Pancreas (tissue), 10 donors: Measurements from ENCODE around the gene MEP1B. TPM values are rescaled to one million over a fixed set of nuclear protein-coding genes. Genes with fewer than 3 reads are reported as not detected.
"Not testable (repeated sequence)": the region's sequence is repeated elsewhere in the genome, so short reads cannot be mapped to it uniquely, and the experiment has no call there.

ENCODE experiments used
- ATAC-seq, 4 donors: fragments of 200-7000 bp; cut with Tn5 transposase; one replicate each; pipeline versions ENCODE4 v1.8.0 to v1.9.1; 2020; ENCODE audit warnings: mild to moderate bottlenecking in 4 of 4, moderate library complexity in 4 of 4
- DNase-seq, 6 donors: peaks; one replicate each; pipeline ENCODE4 v3.0.0-alpha.2; 2020
- FAIRE-seq: peaks from 2 replicates; lab custom pipeline; 2012; peaks lifted over from hg19 to GRCh38; lab: Jason Lieb, UNC
- H3K27ac ChIP-seq, 4 donors: fragments of 200-600 bp; sonication (generic); 1 replicate in 3 of 4; 2 replicates in 1 of 4; pipeline versions ENCODE4 v1.5.0 to v1.8.0; 2020
- H3K27me3 ChIP-seq, 4 donors: fragments of 200-600 bp; one replicate each; pipeline ENCODE4 v1.8.0; 2021
- H3K36me3 ChIP-seq, 3 donors: fragments of 200-600 bp; sonication (generic) in 1 of 3; one replicate each; pipeline versions ENCODE4 v1.5.0 to v1.8.0; 2020 to 2021
- H3K4me1 ChIP-seq, 3 donors: fragments of 200-600 bp; one replicate each; pipeline ENCODE4 v1.8.0; 2021
- H3K4me3 ChIP-seq, 4 donors: fragments of 200-600 bp; sonication (generic) in 2 of 4; one replicate each; pipeline versions ENCODE4 v1.5.0 to v1.8.0; 2020 to 2021
- H3K9me3 ChIP-seq, 4 donors: fragments of 200-600 bp; one replicate each; pipeline ENCODE4 v1.8.0; 2021
- WGBS, 2 donors: extraction: QIAGEN DNeasy Blood & Tissue Kit; methylation state at CpG; one replicate each; pipeline ENCODE4 v1.1.7; 2013; 5-methylcytosine and 5-hydroxymethylcytosine counted together
- intact Hi-C, 3 donors: fragments of 100-400 bp; cut with DNase I; formaldehyde crosslinking; loops; one replicate each; pipeline versions ENCODE4 v1.11.1 to v1.14.2; 2022
- polyA plus RNA-seq, 2 donors: library from polyadenylated mRNA; stranded (reverse); fragments of 200-250 nt; gene quantifications; one replicate each; pipeline ENCODE4 v1.2.3, GENCODE V29; 2013
- total RNA-seq, 6 donors: library from RNA; stranded (reverse); fragmentation: NEBNext Ultra II Directional in 4 of 6; extraction: Animal tissue kit (Norgen Biotek cat#: 25700) in 4 of 6; gene quantifications; one replicate each; pipeline versions ENCODE4 v1.2.1 to v1.2.4, GENCODE V29; 2021 to 2023
- TF ChIP-seq, protein P1 (sequence below), 4 donors: fragments of 200-600 bp; sonication (generic) in 3 of 4; IDR thresholded peaks; one replicate each; pipeline versions ENCODE4 v1.5.0 to v1.8.0; 2021; ENCODE audit warnings: antibody characterized with exemption in 4 of 4
- donor health status: healthy with polysubstance abuse.
- donor health status: DM: no; HTN: no; CAD: no; lungs with moderate emphysema.
- donor health status: DM: no; HTN: no; CAD: no.
- donor health status: control.
- donor health status: control.
- donor health status: Bipolar disorder and iron deficiency.
- donor health status: DM: yes; HTN: yes; CAD: no.
- donor health status: DM: no; HTN: no; CAD: no.
- donor health status: DM: no; HTN: no; CAD: no.
- donor health status: DM: yes; HTN: yes; CAD: no.

The MEP1B gene
- total and polyA plus RNA-seq, 8 donors = 0.18 TPM; not detected in 7

DNA sequence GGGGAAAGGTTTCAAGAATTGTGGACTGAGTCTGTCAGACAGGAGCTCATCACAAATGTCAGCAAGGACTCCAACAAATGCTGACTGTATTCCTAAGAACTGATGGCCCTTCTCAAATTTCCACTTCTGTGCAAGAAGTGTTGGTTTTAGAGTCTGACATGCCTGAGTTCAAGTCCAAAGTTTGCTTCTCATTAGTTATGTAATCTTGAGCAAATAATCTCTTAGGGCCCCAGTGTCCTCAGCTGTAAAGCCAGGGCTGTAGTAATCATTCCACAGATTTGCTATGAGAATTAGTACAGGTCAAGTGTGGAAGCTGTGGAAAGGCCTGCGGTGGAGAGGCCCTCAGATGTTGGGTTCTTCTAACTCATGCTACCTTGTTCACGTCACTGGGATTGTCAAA is 23.9 kb downstream of the MEP1B start:
- H3K9me3 ChIP-seq = no peaks in the 10 kb centered on the region
- ATAC-seq (peak; percentile 50 to 78 (median 74)), DNase-seq (no peak), FAIRE-seq (no peak)
- H3K4me1 ChIP-seq = peaks cover 0 to under 1% (median 0%) of the 10 kb centered on the region in 3 donors
- H3K27me3 ChIP-seq = no peaks in the 10 kb centered on the region
- no peak overlapping the region for H3K4me3 ChIP-seq
- 45 to 54% methylated on average over 2 of the region's 2 CpGs for whole genome bisulfite sequencing, 2 donors
- intact Hi-C loops = no loop called here
- TF ChIP-seq, protein P1, sequence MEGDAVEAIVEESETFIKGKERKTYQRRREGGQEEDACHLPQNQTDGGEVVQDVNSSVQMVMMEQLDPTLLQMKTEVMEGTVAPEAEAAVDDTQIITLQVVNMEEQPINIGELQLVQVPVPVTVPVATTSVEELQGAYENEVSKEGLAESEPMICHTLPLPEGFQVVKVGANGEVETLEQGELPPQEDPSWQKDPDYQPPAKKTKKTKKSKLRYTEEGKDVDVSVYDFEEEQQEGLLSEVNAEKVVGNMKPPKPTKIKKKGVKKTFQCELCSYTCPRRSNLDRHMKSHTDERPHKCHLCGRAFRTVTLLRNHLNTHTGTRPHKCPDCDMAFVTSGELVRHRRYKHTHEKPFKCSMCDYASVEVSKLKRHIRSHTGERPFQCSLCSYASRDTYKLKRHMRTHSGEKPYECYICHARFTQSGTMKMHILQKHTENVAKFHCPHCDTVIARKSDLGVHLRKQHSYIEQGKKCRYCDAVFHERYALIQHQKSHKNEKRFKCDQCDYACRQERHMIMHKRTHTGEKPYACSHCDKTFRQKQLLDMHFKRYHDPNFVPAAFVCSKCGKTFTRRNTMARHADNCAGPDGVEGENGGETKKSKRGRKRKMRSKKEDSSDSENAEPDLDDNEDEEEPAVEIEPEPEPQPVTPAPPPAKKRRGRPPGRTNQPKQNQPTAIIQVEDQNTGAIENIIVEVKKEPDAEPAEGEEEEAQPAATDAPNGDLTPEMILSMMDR (IDR thresholded peaks at IDR 0.05) = no peak
- no peaks in the 10 kb centered on the region for H3K36me3 ChIP-seq
- no peak overlapping the region for H3K27ac ChIP-seq

DNA sequence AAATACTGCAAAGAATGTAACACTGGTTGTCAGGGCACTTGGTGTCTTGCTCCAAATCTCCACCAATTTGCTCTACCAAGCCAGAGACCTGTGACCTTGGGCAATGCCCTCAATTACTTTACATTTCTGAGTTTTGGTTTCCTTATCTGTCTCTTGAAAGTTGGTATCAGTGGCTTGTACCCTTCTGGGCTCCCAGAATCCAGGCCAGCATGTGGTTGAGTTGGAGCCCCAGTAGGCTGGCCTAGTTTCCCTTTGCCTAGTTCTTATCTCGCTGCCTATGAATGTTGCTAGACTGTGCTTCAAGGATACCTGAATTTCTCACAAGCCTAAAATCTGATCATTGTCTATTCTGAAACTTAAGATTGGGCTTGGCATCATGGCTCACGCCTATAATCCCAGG is 26.6 kb downstream of the MEP1B start:
- DNase-seq = no peak
- no peak for FAIRE-seq
- Histone ChIP-seq H3K9me3 (no peaks in the 10 kb centered on the region), H3K27me3 (no peaks in the 10 kb centered on the region), H3K36me3 (no peaks in the 10 kb centered on the region), H3K4me1 (no peaks in the 10 kb centered on the region), H3K27ac (no peak overlapping the region), H3K4me3 (no peak overlapping the region)
- 92 to 96% methylated on average over 2 of the region's 2 CpGs for WGBS, 2 donors
- no peak for ATAC-seq
- TF ChIP-seq, protein P1 (IDR thresholded peaks at IDR 0.05) = no peak
- intact Hi-C loops = no loop called here

DNA sequence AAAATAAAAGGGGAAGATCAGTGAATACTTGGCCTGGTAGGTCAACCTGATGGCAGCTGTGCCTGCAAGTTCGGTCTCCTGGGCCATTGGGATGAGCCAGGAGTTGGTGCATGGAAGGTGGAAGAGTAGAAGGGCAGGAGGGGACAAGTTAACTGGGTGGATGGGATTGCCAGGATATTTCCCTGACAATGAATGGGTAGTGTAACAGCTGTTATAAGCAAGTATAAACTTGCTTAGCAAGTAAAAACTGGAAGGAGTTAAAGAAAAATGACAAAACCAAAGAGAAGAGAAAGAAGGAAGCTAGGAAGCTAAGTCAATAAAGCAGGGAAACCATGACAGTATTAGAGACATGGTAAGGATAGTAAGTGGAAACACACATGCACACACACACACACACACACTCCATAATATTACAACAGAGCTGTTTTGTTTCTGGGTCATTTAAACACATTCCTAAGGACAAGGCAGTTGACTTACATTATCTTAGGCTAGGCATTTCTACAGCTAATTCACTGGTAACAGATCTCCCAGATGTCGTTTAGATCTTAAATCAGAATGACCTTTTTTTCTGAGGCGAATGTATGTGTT is 29.7 kb downstream of the MEP1B start:
- 86 to 87% methylated on average over 3 of the region's 3 CpGs for WGBS, 2 donors
- Histone ChIP-seq H3K27ac (no peak overlapping the region), H3K4me1 (no peaks in the 10 kb centered on the region), H3K36me3 (no peaks in the 10 kb centered on the region), H3K27me3 (no peaks in the 10 kb centered on the region), H3K9me3 (no peaks in the 10 kb centered on the region), H3K4me3 (no peak overlapping the region)
- DNase-seq (no peak), FAIRE-seq (no peak), ATAC-seq (no peak)
- TF ChIP-seq, protein P1 (IDR thresholded peaks at IDR 0.05) = no peak
- intact Hi-C loops = no loop called here

DNA sequence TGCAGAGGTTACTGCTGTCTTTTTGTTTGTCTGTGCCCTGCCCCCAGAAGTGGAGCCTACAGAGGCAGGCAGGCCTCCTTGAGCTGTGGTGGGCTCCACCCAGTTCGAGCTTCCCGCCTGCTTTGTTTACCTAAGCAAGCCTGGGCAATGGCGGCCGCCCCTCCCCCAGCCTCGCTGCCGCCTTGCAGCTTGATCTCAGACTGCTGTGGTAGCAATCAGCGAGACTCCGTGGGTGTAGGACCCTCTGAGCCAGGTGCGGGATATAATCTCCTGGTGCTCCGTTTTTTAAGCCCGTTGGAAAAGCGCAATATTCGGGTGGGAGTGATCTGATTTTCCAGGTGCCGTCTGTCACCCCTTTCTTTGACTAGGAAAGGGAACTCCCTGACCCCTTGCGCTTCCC is 43.5 kb downstream of the MEP1B start:
- DNase-seq, ATAC-seq, H3K27ac ChIP-seq, H3K27me3 ChIP-seq, H3K4me1 ChIP-seq, intact Hi-C loops, H3K36me3 ChIP-seq, H3K4me3 ChIP-seq, FAIRE-seq, H3K9me3 ChIP-seq: not testable (repeated sequence)
- 91 to 94% methylated on average over 14 to 15 of the region's 15 CpGs for WGBS, 2 donors

DNA sequence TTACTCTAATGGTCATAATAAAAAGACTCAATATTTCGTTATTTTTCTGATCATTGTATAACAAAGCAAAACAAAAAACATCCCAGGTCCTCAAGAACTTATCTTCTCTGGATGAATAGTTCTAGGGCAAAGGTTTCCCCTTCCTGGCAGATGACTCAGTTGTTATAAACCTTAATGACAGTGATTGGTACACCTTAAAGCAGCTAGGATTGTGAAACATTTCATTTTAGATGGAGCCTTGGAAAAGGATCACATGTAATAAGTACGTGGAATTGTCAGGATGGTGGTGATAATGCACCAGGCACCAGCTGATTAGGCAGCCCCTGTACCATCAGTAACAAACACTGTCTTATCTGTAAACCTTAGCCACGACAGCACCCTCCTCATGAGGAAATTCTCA is 47.2 kb downstream of the MEP1B start:
- TF ChIP-seq, protein P1 (IDR thresholded peaks at IDR 0.05) = no peak
- H3K4me3 ChIP-seq = no peak overlapping the region
- no peaks in the 10 kb centered on the region for H3K4me1 ChIP-seq
- FAIRE-seq (no peak), ATAC-seq (no peak), DNase-seq (no peak)
- no peaks in the 10 kb centered on the region for H3K27me3 ChIP-seq
- H3K36me3 ChIP-seq = no peaks in the 10 kb centered on the region
- 67 to 77% methylated on average over 3 of the region's 3 CpGs for WGBS, 2 donors
- H3K9me3 ChIP-seq = no peaks in the 10 kb centered on the region
- intact Hi-C loops = no loop called here
- no peak overlapping the region for H3K27ac ChIP-seq
